Measurements from ENCODE around the gene CAPN2. TPM values are rescaled to one million over a fixed set of nuclear protein-coding genes. Genes with fewer than 3 reads are reported as not detected.

CAPN2 gene
- total RNA-seq, 2 donors from 2014 or later, result 235 to 258 TPM

- Histone ChIP-seq H3K36me3 (no peaks in the 10 kb centered on the region), H3K27me3 (replicated peaks; ENCODE audit: insufficient read depth) (no peaks in the 10 kb centered on the region), H3K9me3 (no peaks in the 10 kb centered on the region), H3K4me3 (no peak overlapping the region), H3K27ac (no peak overlapping the region), H3K4me1 (ENCODE audit: control insufficient read depth in 1 of 2, low read depth in 2 of 2) (peaks cover 0 to 5% of the 10 kb centered on the region in 2 donors)
- no peak for ATAC-seq (ENCODE audit: insufficient number of reproducible peaks, low FRiP score, low read depth)
- DNase-seq (ENCODE audit: low spot score), result no peak
- TF ChIP-seq, protein P1, sequence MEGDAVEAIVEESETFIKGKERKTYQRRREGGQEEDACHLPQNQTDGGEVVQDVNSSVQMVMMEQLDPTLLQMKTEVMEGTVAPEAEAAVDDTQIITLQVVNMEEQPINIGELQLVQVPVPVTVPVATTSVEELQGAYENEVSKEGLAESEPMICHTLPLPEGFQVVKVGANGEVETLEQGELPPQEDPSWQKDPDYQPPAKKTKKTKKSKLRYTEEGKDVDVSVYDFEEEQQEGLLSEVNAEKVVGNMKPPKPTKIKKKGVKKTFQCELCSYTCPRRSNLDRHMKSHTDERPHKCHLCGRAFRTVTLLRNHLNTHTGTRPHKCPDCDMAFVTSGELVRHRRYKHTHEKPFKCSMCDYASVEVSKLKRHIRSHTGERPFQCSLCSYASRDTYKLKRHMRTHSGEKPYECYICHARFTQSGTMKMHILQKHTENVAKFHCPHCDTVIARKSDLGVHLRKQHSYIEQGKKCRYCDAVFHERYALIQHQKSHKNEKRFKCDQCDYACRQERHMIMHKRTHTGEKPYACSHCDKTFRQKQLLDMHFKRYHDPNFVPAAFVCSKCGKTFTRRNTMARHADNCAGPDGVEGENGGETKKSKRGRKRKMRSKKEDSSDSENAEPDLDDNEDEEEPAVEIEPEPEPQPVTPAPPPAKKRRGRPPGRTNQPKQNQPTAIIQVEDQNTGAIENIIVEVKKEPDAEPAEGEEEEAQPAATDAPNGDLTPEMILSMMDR (IDR thresholded peaks at IDR 0.05), result no peak
Measured at GRCh38 chr1:223669003-223669795, 43.1 kb upstream of the CAPN2 start.

DNA sequence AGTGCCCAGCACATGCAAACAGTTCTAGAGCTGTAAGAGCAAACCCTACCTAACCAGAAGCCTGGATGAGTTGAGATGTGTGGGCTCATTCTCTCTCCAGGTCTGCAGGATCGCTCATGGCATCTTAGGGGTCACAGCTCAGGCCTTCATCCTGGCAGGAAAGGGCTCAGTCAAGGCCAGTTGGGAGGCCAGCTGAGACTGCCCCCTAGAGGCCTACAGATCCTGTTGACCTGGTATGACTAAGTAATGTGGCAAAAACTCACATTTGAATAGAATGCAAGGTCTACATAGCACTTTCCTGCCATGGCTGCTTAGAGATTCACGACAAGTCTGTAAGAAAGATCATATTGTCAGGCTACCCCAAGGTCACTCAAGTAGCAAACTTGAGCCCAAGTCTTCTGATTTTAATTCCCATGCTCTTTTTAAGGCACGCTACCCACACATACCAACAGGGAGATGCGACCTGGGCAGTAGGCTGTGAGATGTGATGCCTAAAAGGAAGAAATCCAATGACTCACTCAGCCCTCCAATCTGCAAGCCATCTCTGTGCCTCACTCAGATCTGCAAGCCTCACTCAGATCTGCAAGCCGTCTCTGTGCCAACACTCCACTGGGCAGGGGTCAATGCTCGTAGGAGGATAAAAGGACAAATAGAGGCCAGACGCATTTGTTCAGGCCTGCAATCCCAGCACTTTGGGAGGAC, 41.7 kb upstream of the CAPN2 start:
- no peak for ATAC-seq (ENCODE audit: insufficient number of reproducible peaks, low FRiP score, low read depth)
- H3K9me3 ChIP-seq, result no peaks in the 10 kb centered on the region
- H3K27me3 ChIP-seq (replicated peaks; ENCODE audit: insufficient read depth), result no peaks in the 10 kb centered on the region
- H3K4me1 ChIP-seq (ENCODE audit: control insufficient read depth in 1 of 2, low read depth in 2 of 2), result peaks cover 0 to 4% of the 10 kb centered on the region in 2 donors
- H3K36me3 ChIP-seq, result no peaks in the 10 kb centered on the region
- H3K27ac ChIP-seq, result no peak overlapping the region
- TF ChIP-seq, protein P1 (IDR thresholded peaks at IDR 0.05), result no peak
- H3K4me3 ChIP-seq, result no peak overlapping the region
- no peak for DNase-seq (ENCODE audit: low spot score)

- TF ChIP-seq, protein P1 (IDR thresholded peaks at IDR 0.05), result no peak
- no peaks in the 10 kb centered on the region for H3K27me3 ChIP-seq (replicated peaks; ENCODE audit: insufficient read depth)
- H3K36me3 ChIP-seq, result no peaks in the 10 kb centered on the region
- no peak overlapping the region for H3K4me3 ChIP-seq
- H3K27ac ChIP-seq, result no peak overlapping the region
- H3K4me1 ChIP-seq (ENCODE audit: control insufficient read depth in 1 of 2, low read depth in 2 of 2), result no peaks in the 10 kb centered on the region
- DNase-seq (ENCODE audit: low spot score) (no peak), ATAC-seq (ENCODE audit: insufficient number of reproducible peaks, low FRiP score, low read depth) (no peak)
- no peaks in the 10 kb centered on the region for H3K9me3 ChIP-seq
Measured at GRCh38 chr1:223674119-223674890, 38.0 kb upstream of the CAPN2 start.

GRCh38 chr1:223678841-223679240, 33.5 kb upstream of the CAPN2 start:
- no peak for ATAC-seq (ENCODE audit: insufficient number of reproducible peaks, low FRiP score, low read depth)
- no peak overlapping the region for H3K27ac ChIP-seq
- H3K27me3 ChIP-seq (replicated peaks; ENCODE audit: insufficient read depth), result no peaks in the 10 kb centered on the region
- H3K4me3 ChIP-seq, result no peak overlapping the region
- H3K4me1 ChIP-seq (ENCODE audit: control insufficient read depth in 1 of 2, low read depth in 2 of 2), result no peaks in the 10 kb centered on the region
- no peak for DNase-seq (ENCODE audit: low spot score)
- H3K9me3 ChIP-seq, result no peaks in the 10 kb centered on the region
- TF ChIP-seq, protein P1 (IDR thresholded peaks at IDR 0.05), result no peak
- H3K36me3 ChIP-seq, result no peaks in the 10 kb centered on the region

DNA sequence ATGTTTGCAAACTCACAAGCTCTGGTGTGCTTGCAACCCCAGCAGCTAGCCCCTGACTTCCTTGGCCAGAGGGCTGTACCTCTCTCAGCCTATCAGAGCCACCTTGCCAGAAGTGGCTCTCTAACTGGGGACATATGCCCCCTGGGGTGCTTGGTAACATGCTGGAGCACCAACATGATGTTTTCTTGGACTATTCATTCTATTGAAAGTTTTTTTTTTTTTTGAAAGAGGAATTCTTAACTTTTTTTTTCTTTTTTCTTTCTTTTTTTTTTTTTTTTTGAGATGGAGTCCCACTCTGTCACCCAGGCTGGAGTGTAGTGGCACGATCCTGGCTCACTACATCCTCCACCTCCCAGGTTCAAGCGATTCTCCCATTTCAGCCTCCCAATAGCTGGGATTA, 32.2 kb upstream of the CAPN2 start:
- Histone ChIP-seq H3K36me3 (no peaks in the 10 kb centered on the region), H3K27ac (no peak overlapping the region), H3K4me3 (no peak overlapping the region), H3K4me1 (ENCODE audit: control insufficient read depth in 1 of 2, low read depth in 2 of 2) (no peaks in the 10 kb centered on the region), H3K27me3 (replicated peaks; ENCODE audit: insufficient read depth) (no peaks in the 10 kb centered on the region), H3K9me3 (no peaks in the 10 kb centered on the region)
- TF ChIP-seq, protein P1 (IDR thresholded peaks at IDR 0.05), result no peak
- no peak for DNase-seq (ENCODE audit: low spot score)
- no peak for ATAC-seq (ENCODE audit: insufficient number of reproducible peaks, low FRiP score, low read depth)

Measured in thoracic aorta (tissue), 2 donors.